Endodermal cell (in vitro differentiated cells): Measurements from ENCODE around the gene MBOAT2. TPM values are rescaled to one million over a fixed set of nuclear protein-coding genes. Genes with fewer than 3 reads are reported as not detected.
A peak's percentile ranks its signal among the peaks of the same experiment; 100 is the strongest.

Source experiments
- DNase-seq: peaks from one replicate; pipeline ENCODE4 v3.0.0-alpha.2; 2017
- H3K27ac ChIP-seq: 2 replicates; pipeline ENCODE4 v1.5.1; 2013; ENCODE audit warnings: mild to moderate bottlenecking, low read depth, low read length, moderate library complexity
- H3K27me3 ChIP-seq: 2 replicates; pipeline ENCODE4 v1.6.1; 2013; ENCODE audit warnings: mild to moderate bottlenecking, low read length, moderate library complexity; ENCODE audit not compliant: insufficient read depth, control insufficient read depth, poor library complexity, severe bottlenecking
- H3K36me3 ChIP-seq: 2 replicates; pipeline ENCODE4 v1.7.0; 2013; ENCODE audit warnings: mild to moderate bottlenecking, low read length, moderate library complexity; ENCODE audit not compliant: control insufficient read depth, insufficient read depth
- H3K4me1 ChIP-seq: one replicate; pipeline ENCODE4 v1.7.0; 2013; ENCODE audit warnings: low read length; ENCODE audit not compliant: control insufficient read depth, insufficient read depth
- H3K4me3 ChIP-seq: 2 replicates; pipeline ENCODE4 v1.5.1; 2013; ENCODE audit warnings: mild to moderate bottlenecking, low read length, moderate library complexity
- H3K9ac ChIP-seq: 2 replicates; pipeline ENCODE4 v1.6.1; 2013; ENCODE audit warnings: mild to moderate bottlenecking, low read length, moderate library complexity; ENCODE audit not compliant: poor library complexity, severe bottlenecking; ENCODE audit errors: extremely low read depth
- H3K9me3 ChIP-seq: 2 replicates; pipeline ENCODE4 v1.6.1; 2013; ENCODE audit warnings: mild to moderate bottlenecking, low read length, moderate library complexity; ENCODE audit not compliant: control insufficient read depth
- H3K27ac Mint-ChIP-seq: 2 replicates; pipeline ENCODE4 v1.8.0; 2020; ENCODE audit warnings: mixed read lengths
- H3K27me3 Mint-ChIP-seq: 2 replicates; pipeline ENCODE4 v1.8.0; 2021; ENCODE audit warnings: mild to moderate bottlenecking, mixed read lengths; ENCODE audit not compliant: insufficient read depth
- H3K36me3 Mint-ChIP-seq: 2 replicates; pipeline ENCODE4 v1.8.0; 2020; ENCODE audit warnings: low read depth, mixed read lengths
- H3K4me1 Mint-ChIP-seq: 2 replicates; pipeline ENCODE4 v1.8.0; 2020; ENCODE audit warnings: mixed read lengths
- H3K4me3 Mint-ChIP-seq: 2 replicates; pipeline ENCODE4 v1.8.0; 2020; ENCODE audit warnings: mild to moderate bottlenecking, moderate library complexity, mixed read lengths
- H3K9me3 Mint-ChIP-seq: 2 replicates; pipeline ENCODE4 v1.8.0; 2020; ENCODE audit warnings: mild to moderate bottlenecking, mixed read lengths
- WGBS, 2 experiments: methylation state at CpG; one replicate each; pipeline versions ENCODE4 v1.1.5 to v1.1.7; 2013; ENCODE audit warnings: missing lambda C conversion rate in 2 of 2, mixed read lengths in 1 of 2; ENCODE audit not compliant: insufficient coverage in 1 of 2, insufficient read length in 1 of 2; 5-methylcytosine and 5-hydroxymethylcytosine counted together
- total RNA-seq, 2 donors: library from RNA; stranded (reverse); fragmentation: NEBNext Ultra II Directional in 1 of 2; extraction: Animal tissue kit (Norgen Biotek cat#: 25700) in 1 of 2; gene quantifications; 2 replicates in 1 of 2; 3 replicates in 1 of 2; pipeline ENCODE4 v1.2.1, GENCODE V29; 2021
- TF ChIP-seq, protein P1 (sequence below): fragments of 200-600 bp; sonication (generic); conservative IDR thresholded peaks from 2 replicates; pipeline ENCODE4 v1.5.0; 2021; ENCODE audit warnings: antibody characterized with exemption, mild to moderate bottlenecking

MBOAT2 gene
- total RNA-seq, 2 donors from 2014 or later = 45.3 to 51.0 TPM

DNA sequence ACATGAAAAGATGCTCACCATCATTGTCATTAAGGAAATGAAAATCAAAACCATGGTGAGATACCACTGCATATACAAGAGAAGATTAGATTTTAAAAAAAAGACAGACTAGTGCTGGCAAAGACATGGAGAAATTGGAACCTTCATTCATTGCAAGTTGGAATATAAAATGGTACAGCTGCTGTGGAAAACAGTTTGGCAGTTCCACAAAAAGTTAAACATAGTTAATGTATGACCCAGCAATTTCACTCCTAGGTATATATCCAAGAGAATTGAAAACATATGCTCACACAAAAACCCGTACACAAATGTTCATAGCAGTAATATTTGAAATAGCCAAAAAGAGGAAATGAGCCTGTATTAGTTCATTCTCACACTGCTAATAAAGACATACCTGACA lies 33.7 kb upstream of the MBOAT2 start:
- 0% methylated on average over 1 of the region's 1 CpG; no CpG with 5 or more reads in 1 of the 2 experiments for WGBS, 2 experiments
- Mint-ChIP-seq H3K4me3 (no peak overlapping the region), H3K4me1 (peaks cover 17% of the 10 kb centered on the region), H3K27me3 (peaks cover 4% of the 10 kb centered on the region), H3K27ac (no peak overlapping the region), H3K36me3 (peaks cover 7% of the 10 kb centered on the region), H3K9me3 (peaks cover 43% of the 10 kb centered on the region)
- Histone ChIP-seq H3K36me3 (no peaks in the 10 kb centered on the region), H3K9ac (no peak overlapping the region), H3K27me3 (no peaks in the 10 kb centered on the region), H3K4me1 (peaks cover 9% of the 10 kb centered on the region), H3K4me3 (no peak overlapping the region), H3K9me3 (peaks cover 9% of the 10 kb centered on the region), H3K27ac (no peak overlapping the region)
- TF ChIP-seq, protein P1, sequence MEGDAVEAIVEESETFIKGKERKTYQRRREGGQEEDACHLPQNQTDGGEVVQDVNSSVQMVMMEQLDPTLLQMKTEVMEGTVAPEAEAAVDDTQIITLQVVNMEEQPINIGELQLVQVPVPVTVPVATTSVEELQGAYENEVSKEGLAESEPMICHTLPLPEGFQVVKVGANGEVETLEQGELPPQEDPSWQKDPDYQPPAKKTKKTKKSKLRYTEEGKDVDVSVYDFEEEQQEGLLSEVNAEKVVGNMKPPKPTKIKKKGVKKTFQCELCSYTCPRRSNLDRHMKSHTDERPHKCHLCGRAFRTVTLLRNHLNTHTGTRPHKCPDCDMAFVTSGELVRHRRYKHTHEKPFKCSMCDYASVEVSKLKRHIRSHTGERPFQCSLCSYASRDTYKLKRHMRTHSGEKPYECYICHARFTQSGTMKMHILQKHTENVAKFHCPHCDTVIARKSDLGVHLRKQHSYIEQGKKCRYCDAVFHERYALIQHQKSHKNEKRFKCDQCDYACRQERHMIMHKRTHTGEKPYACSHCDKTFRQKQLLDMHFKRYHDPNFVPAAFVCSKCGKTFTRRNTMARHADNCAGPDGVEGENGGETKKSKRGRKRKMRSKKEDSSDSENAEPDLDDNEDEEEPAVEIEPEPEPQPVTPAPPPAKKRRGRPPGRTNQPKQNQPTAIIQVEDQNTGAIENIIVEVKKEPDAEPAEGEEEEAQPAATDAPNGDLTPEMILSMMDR = no peak
- DNase-seq = no peak

DNA sequence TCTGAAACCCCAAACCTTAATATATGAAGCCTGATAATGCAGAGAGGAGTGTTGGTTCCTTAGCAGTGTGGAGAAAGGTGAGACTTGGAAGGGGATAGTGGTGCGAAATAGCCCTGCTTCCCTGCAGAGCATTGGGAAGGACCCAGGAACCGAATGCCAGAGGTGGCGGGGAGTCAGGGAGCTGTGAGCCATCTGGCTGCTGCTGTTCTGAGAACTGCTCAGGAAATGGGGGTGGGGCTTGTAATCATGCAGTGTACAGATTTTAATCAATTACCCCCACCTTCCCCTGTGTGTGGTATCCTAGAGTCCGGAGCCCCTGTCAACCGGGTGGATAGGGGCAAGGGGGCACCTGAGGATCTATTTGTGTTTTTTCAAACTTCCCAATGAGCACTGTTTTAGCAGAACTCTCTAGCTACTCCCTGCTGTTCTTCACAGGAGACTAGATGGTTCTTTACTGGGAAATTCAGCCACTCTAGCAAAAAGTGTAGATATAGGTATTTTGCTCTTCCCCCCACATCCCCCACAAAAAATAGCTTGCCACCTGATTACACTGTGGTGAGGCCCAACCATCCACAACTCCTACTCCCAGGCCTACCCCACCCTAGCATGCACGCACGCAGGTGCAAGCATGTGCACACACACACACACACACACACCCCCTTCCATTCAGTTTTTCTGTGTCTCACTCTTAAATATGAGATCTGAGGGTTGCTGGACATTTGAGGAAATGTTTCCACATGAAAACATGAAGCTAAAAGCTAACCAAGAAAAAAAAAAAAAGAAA lies 30.1 kb upstream of the MBOAT2 start:
- peaks cover 9% of the 10 kb centered on the region for H3K9me3 ChIP-seq
- Mint-ChIP-seq H3K4me1 (peaks cover 19% of the 10 kb centered on the region), H3K9me3 (peaks cover 26% of the 10 kb centered on the region), H3K27me3 (no peaks in the 10 kb centered on the region), H3K27ac (no peak overlapping the region), H3K4me3 (no peak overlapping the region), H3K36me3 (peaks cover 7% of the 10 kb centered on the region)
- no peak overlapping the region for H3K27ac ChIP-seq
- 70 to 72% methylated on average over 5 to 7 of the region's 7 CpGs for WGBS, 2 experiments
- H3K4me3 ChIP-seq = no peak overlapping the region
- TF ChIP-seq, protein P1 = no peak
- DNase-seq = peak; percentile 80
- no peak overlapping the region for H3K9ac ChIP-seq
- H3K27me3 ChIP-seq = no peaks in the 10 kb centered on the region
- H3K36me3 ChIP-seq = no peaks in the 10 kb centered on the region
- peaks cover 9% of the 10 kb centered on the region for H3K4me1 ChIP-seq

DNA sequence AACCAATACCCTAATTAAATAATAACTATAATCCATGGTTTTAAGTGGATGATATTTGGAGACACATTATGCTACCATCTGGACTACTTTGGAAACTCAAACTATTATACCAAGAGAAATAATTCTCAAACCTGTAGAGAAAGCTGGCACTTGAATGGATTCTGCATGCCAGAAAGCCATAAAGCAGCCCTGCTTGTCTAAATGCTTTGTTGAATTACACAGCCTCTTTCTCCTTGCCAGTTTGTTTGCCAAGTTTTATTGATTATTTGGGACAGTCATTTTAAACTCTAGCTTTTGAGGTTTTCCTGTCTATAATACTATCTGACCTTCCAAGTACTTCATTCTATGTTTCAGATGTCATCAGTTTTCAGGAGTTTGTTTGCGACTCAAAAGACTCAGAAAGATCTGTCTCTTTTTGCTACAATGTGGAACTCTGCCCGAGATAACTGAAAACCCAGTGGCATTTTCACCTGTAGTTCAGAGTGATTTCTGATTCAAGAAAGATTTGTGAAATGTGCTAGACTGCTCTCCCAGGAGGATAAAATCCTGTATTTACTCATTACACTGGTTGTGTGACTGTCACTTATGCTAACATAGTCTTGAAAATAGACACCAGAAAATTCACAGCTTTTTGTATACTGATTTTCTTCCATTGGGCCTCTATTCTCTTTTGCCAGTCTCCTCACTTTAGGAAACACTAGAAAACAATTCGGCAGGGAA lies 29.2 kb upstream of the MBOAT2 start:
- WGBS, 2 experiments = 70 to 84% methylated on average over 3 of the region's 3 CpGs
- peaks cover under 1% of the 10 kb centered on the region for H3K36me3 Mint-ChIP-seq

More for the DNA sequence above, 29.2 kb upstream of the MBOAT2 start:
- Histone ChIP-seq H3K27ac (no peak overlapping the region), H3K27me3 (no peaks in the 10 kb centered on the region), H3K9me3 (peaks cover 1% of the 10 kb centered on the region), H3K9ac (no peak overlapping the region), H3K36me3 (no peaks in the 10 kb centered on the region), H3K4me1 (peaks cover 9% of the 10 kb centered on the region), H3K4me3 (peak overlapping the region; percentile 36)
- no peak for DNase-seq
- peaks cover 19% of the 10 kb centered on the region for H3K4me1 Mint-ChIP-seq
- no peak overlapping the region for H3K4me3 Mint-ChIP-seq
- no peak overlapping the region for H3K27ac Mint-ChIP-seq
- H3K27me3 Mint-ChIP-seq = no peaks in the 10 kb centered on the region
- TF ChIP-seq, protein P1 = no peak
- H3K9me3 Mint-ChIP-seq = peaks cover 17% of the 10 kb centered on the region
